HPDE6-E6E7 (cell line): Measurements from ENCODE around the gene TNFRSF8.

Experiments
- DNase-seq: peaks from one replicate; pipeline ENCODE4 v3.0.0; 2011; ENCODE audit warnings: missing footprints; ENCODE audit errors: extremely low spot score

The TNFRSF8 gene

GRCh38 chr1:12173631-12174121, 110.6 kb downstream of the TNFRSF8 start:
- DNase-seq, result no peak

GRCh38 chr1:12174924-12175810, 112.1 kb downstream of the TNFRSF8 start:
- DNase-seq, result no peak

- no peak for DNase-seq
These were observed 113.4 kb downstream of the TNFRSF8 start for GRCh38 chr1:12176298-12177118.

- no peak for DNase-seq
These were observed 114.3 kb downstream of the TNFRSF8 start for GRCh38 chr1:12177156-12177998.

GRCh38 chr1:12177999-12178441, 114.9 kb downstream of the TNFRSF8 start:
- DNase-seq, result no peak

- DNase-seq, result no peak
These were observed 115.4 kb downstream of the TNFRSF8 start for GRCh38 chr1:12178511-12178910.

GRCh38 chr1:12179111-12179519, 116.0 kb downstream of the TNFRSF8 start:
- no peak for DNase-seq

GRCh38 chr1:12179676-12180075, 116.6 kb downstream of the TNFRSF8 start:
- no peak for DNase-seq

- no peak for DNase-seq
These were observed 117.2 kb downstream of the TNFRSF8 start for GRCh38 chr1:12180315-12180714.

- DNase-seq, result no peak
These were observed 117.8 kb downstream of the TNFRSF8 start for GRCh38 chr1:12180903-12181302.

GRCh38 chr1:12181568-12181967, 118.5 kb downstream of the TNFRSF8 start:
- DNase-seq, result no peak

GRCh38 chr1:12182410-12182984, 119.4 kb downstream of the TNFRSF8 start:
- DNase-seq, result no peak

- no peak for DNase-seq
These were observed 120.1 kb downstream of the TNFRSF8 start for GRCh38 chr1:12183095-12183794.

- DNase-seq, result no peak
These were observed 121.0 kb downstream of the TNFRSF8 start for GRCh38 chr1:12184008-12184681.

GRCh38 chr1:12185036-12185917, 122.2 kb downstream of the TNFRSF8 start:
- no peak for DNase-seq

GRCh38 chr1:12185918-12186678, 123.0 kb downstream of the TNFRSF8 start:
- DNase-seq, result no peak

GRCh38 chr1:12186679-12186985, 123.5 kb downstream of the TNFRSF8 start:
- DNase-seq, result no peak

GRCh38 chr1:12188115-12188514, 125.0 kb downstream of the TNFRSF8 start:
- DNase-seq, result no peak
